ENCODE results near the gene CHD9.

DNA sequence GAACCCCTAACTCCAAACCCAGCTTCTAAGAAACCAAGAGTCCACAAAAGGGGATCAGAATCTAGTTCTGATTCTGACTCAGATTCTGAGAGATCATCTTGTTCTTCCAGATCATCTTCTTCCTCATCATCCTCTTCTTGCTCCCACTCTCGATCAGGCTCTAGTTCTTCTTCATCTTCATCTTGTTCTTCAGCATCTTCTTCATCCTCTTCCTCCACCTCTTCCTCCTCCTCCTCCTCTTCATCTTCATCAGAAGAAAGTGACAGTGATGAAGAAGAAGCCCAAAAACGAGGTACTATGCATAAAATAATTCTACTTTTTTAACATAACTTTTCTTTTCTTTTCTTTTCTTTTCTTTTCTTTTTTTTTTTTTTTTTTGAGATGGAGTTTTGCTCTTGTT is 249.5 kb downstream of the CHD9 start:
- TF ChIP-seq POLR2A (IDR thresholded peaks at IDR 0.05; ENCODE audit: borderline replicate concordance, extremely low read depth, insufficient read depth, insufficient read length) (no peak), SP1 (IDR thresholded peaks at IDR 0.05; ENCODE audit: low read depth) (no peak), EGR1 (IDR thresholded peaks at IDR 0.05; ENCODE audit: low read depth) (no peak), EZH2 (IDR thresholded peaks at IDR 0.05) (no peak), POLR2AphosphoS5 (IDR thresholded peaks at IDR 0.05; ENCODE audit: low read depth, low read length) (no peak), JUND (IDR thresholded peaks at IDR 0.05) (no peak), ZNF274 (IDR thresholded peaks at IDR 0.05; ENCODE audit: low read depth, low read length) (no peak), EZH2phosphoT487 (IDR thresholded peaks at IDR 0.05; ENCODE audit: borderline replicate concordance) (no peak)
- TF ChIP-seq, protein P1, sequence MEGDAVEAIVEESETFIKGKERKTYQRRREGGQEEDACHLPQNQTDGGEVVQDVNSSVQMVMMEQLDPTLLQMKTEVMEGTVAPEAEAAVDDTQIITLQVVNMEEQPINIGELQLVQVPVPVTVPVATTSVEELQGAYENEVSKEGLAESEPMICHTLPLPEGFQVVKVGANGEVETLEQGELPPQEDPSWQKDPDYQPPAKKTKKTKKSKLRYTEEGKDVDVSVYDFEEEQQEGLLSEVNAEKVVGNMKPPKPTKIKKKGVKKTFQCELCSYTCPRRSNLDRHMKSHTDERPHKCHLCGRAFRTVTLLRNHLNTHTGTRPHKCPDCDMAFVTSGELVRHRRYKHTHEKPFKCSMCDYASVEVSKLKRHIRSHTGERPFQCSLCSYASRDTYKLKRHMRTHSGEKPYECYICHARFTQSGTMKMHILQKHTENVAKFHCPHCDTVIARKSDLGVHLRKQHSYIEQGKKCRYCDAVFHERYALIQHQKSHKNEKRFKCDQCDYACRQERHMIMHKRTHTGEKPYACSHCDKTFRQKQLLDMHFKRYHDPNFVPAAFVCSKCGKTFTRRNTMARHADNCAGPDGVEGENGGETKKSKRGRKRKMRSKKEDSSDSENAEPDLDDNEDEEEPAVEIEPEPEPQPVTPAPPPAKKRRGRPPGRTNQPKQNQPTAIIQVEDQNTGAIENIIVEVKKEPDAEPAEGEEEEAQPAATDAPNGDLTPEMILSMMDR (IDR thresholded peaks at IDR 0.05 in 2 of 3, conservative IDR thresholded peaks at IDR 0.05 in 1 of 3; ENCODE audit: borderline replicate concordance in 1 of 3, insufficient read depth in 1 of 3, low read depth in 2 of 3, low read length in 2 of 3), result no peak
- TF ChIP-seq, protein P2, sequence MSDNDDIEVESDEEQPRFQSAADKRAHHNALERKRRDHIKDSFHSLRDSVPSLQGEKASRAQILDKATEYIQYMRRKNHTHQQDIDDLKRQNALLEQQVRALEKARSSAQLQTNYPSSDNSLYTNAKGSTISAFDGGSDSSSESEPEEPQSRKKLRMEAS (IDR thresholded peaks at IDR 0.05), result no peak
- TF ChIP-seq, protein P3, sequence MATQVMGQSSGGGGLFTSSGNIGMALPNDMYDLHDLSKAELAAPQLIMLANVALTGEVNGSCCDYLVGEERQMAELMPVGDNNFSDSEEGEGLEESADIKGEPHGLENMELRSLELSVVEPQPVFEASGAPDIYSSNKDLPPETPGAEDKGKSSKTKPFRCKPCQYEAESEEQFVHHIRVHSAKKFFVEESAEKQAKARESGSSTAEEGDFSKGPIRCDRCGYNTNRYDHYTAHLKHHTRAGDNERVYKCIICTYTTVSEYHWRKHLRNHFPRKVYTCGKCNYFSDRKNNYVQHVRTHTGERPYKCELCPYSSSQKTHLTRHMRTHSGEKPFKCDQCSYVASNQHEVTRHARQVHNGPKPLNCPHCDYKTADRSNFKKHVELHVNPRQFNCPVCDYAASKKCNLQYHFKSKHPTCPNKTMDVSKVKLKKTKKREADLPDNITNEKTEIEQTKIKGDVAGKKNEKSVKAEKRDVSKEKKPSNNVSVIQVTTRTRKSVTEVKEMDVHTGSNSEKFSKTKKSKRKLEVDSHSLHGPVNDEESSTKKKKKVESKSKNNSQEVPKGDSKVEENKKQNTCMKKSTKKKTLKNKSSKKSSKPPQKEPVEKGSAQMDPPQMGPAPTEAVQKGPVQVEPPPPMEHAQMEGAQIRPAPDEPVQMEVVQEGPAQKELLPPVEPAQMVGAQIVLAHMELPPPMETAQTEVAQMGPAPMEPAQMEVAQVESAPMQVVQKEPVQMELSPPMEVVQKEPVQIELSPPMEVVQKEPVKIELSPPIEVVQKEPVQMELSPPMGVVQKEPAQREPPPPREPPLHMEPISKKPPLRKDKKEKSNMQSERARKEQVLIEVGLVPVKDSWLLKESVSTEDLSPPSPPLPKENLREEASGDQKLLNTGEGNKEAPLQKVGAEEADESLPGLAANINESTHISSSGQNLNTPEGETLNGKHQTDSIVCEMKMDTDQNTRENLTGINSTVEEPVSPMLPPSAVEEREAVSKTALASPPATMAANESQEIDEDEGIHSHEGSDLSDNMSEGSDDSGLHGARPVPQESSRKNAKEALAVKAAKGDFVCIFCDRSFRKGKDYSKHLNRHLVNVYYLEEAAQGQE (IDR thresholded peaks at IDR 0.05; ENCODE audit: low read depth), result no peak

Measured in HCT116 (cell line).